Stimulated activated CD8-positive, alpha-beta memory T cell treated with anti-CD3 and anti-CD28 coated beads, Interleukin-15, amount 100 ng/mL, for 4 hours (primary cell): Measurements from ENCODE around the gene SNX12.
"Not testable (repeated sequence)": the region's sequence is repeated elsewhere in the genome, so short reads cannot be mapped to it uniquely, and the experiment has no call there.

Experiments used
- DNase-seq, 2 donors: peaks; one replicate each; pipeline ENCODE4 v3.0.0-alpha.2; 2020; ENCODE audit warnings: low read depth in 2 of 2

SNX12 gene

GRCh38 chrX:71091263-71091662 lies 23.1 kb upstream of the SNX12 start:
- no peak for DNase-seq

- DNase-seq, result no peak
These were observed 17.8 kb upstream of the SNX12 start for GRCh38 chrX:71085900-71086299.

GRCh38 chrX:71082822-71083221 lies 14.7 kb upstream of the SNX12 start:
- no peak for DNase-seq

- DNase-seq, result no peak
These were observed 14.1 kb upstream of the SNX12 start for GRCh38 chrX:71082124-71082647.

GRCh38 chrX:71081330-71082123 lies 13.4 kb upstream of the SNX12 start:
- DNase-seq, result no peak

GRCh38 chrX:71070531-71070930 lies 2.4 kb upstream of the SNX12 start:
- DNase-seq, result no peak

- DNase-seq, result no peak
These were observed 456 bp downstream of the SNX12 start for GRCh38 chrX:71067712-71068043.

GRCh38 chrX:71067089-71067488 lies 1.0 kb downstream of the SNX12 start:
- DNase-seq, result no peak

- no peak for DNase-seq
These were observed 8.0 kb downstream of the SNX12 start for GRCh38 chrX:71060127-71060526.

GRCh38 chrX:71057848-71058530 lies 10.1 kb downstream of the SNX12 start:
- no peak for DNase-seq

- DNase-seq, result no peak
These were observed 11.3 kb downstream of the SNX12 start for GRCh38 chrX:71056867-71057266.

GRCh38 chrX:71053217-71053621 lies 14.9 kb downstream of the SNX12 start:
- DNase-seq, result no peak

GRCh38 chrX:71052721-71053120 lies 15.4 kb downstream of the SNX12 start:
- no peak for DNase-seq

- not testable (repeated sequence) for DNase-seq
These were observed 20.2 kb downstream of the SNX12 start for GRCh38 chrX:71047891-71048290.

GRCh38 chrX:71017396-71017939 lies 50.7 kb downstream of the SNX12 start:
- no peak for DNase-seq
